ENCODE data around the gene STX17. TPM values are rescaled to one million over a fixed set of nuclear protein-coding genes. Genes with fewer than 3 reads are reported as not detected.

The STX17 gene
- total and polyA plus RNA-seq, 11 donors, result 5.8 to 29.1 (median 20.4) TPM

GRCh38 chr9:99867968-99868367 is 38.5 kb upstream of the STX17 start:
- no peaks in the 10 kb centered on the region for H3K9me3 ChIP-seq
- no peaks in the 10 kb centered on the region for H3K27me3 ChIP-seq
- TF ChIP-seq, protein P1, sequence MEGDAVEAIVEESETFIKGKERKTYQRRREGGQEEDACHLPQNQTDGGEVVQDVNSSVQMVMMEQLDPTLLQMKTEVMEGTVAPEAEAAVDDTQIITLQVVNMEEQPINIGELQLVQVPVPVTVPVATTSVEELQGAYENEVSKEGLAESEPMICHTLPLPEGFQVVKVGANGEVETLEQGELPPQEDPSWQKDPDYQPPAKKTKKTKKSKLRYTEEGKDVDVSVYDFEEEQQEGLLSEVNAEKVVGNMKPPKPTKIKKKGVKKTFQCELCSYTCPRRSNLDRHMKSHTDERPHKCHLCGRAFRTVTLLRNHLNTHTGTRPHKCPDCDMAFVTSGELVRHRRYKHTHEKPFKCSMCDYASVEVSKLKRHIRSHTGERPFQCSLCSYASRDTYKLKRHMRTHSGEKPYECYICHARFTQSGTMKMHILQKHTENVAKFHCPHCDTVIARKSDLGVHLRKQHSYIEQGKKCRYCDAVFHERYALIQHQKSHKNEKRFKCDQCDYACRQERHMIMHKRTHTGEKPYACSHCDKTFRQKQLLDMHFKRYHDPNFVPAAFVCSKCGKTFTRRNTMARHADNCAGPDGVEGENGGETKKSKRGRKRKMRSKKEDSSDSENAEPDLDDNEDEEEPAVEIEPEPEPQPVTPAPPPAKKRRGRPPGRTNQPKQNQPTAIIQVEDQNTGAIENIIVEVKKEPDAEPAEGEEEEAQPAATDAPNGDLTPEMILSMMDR (IDR thresholded peaks at IDR 0.05), result no peak
- TF ChIP-seq POLR2A (IDR thresholded peaks at IDR 0.05), result no peak
- intact Hi-C loops (cut with DNase I), result no loop called here
- no peaks in the 10 kb centered on the region for H3K36me3 ChIP-seq
- no peak overlapping the region for H3K27ac ChIP-seq
- peaks cover 0 to 11% (median 0%) of the 10 kb centered on the region in 12 donors for H3K4me1 ChIP-seq
- ATAC-seq (no peak), DNase-seq (no peak)
- no peak overlapping the region for H3K4me3 ChIP-seq

- Histone ChIP-seq H3K27me3 (no peaks in the 10 kb centered on the region), H3K9me3 (no peaks in the 10 kb centered on the region), H3K27ac (no peak overlapping the region), H3K4me1 (peaks cover 0 to 11% (median 0%) of the 10 kb centered on the region in 12 donors), H3K36me3 (no peaks in the 10 kb centered on the region), H3K4me3 (no peak overlapping the region)
- TF ChIP-seq, protein P1 (IDR thresholded peaks at IDR 0.05), result no peak
- TF ChIP-seq POLR2A (IDR thresholded peaks at IDR 0.05), result no peak
- ATAC-seq (no peak), DNase-seq (no peak)
- intact Hi-C loops (cut with DNase I), result no loop called here
- 87 to 94% (median 90%) methylated on average over 2 of the region's 2 CpGs for WGBS, 4 donors
Observed at GRCh38 chr9:99868845-99869244, 37.6 kb upstream of the STX17 start.

- DNase-seq, result no peak
- no peaks in the 10 kb centered on the region for H3K27me3 ChIP-seq
- TF ChIP-seq, protein P1 (IDR thresholded peaks at IDR 0.05), result no peak
- TF ChIP-seq POLR2A (IDR thresholded peaks at IDR 0.05), result no peak
- H3K4me1 ChIP-seq, result peaks cover 0 to 11% (median 0%) of the 10 kb centered on the region in 12 donors
- no peak overlapping the region for H3K27ac ChIP-seq
- H3K9me3 ChIP-seq, result no peaks in the 10 kb centered on the region
- ATAC-seq, result no peak
- H3K36me3 ChIP-seq, result no peaks in the 10 kb centered on the region
- intact Hi-C loops (cut with DNase I), result no loop called here
- H3K4me3 ChIP-seq, result no peak overlapping the region
- WGBS, 4 donors, result 80 to 85% (median 83%) methylated on average over 5 of the region's 5 CpGs
Observed at GRCh38 chr9:99870126-99870525, 36.3 kb upstream of the STX17 start.

DNA sequence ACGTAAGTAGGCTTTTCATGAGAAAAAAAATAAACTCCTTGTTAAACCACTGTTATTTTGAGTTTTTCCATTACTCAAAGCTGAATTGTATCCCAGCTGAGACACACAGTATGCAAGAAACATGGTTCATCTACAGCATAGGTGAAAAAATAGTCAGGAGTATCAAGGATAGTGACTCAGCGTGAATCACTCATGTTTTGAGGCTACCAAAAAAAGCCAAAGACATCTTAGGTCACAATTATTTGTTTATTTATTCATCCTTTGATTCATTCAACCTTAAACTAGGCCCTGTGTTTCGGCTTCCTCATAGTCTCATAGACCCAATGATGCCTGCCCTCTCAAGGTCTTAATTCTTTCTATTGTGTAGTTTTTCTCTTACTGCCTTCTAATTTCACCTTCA is 32.9 kb upstream of the STX17 start:
- TF ChIP-seq POLR2A (IDR thresholded peaks at IDR 0.05), result no peak
- TF ChIP-seq, protein P1 (IDR thresholded peaks at IDR 0.05), result no peak
- WGBS, 4 donors, result 83 to 95% (median 92%) methylated on average over 3 of the region's 3 CpGs
- no peak for DNase-seq
- Histone ChIP-seq H3K4me1 (no peaks in the 10 kb centered on the region), H3K27ac (no peak overlapping the region), H3K4me3 (no peak overlapping the region), H3K27me3 (no peaks in the 10 kb centered on the region), H3K36me3 (no peaks in the 10 kb centered on the region), H3K9me3 (no peaks in the 10 kb centered on the region)
- intact Hi-C loops (cut with DNase I), result no loop called here
- no peak for ATAC-seq
